Trophoblast cell (in vitro differentiated cells and primary cell): ENCODE measurements around the gene ELN.
A peak's percentile ranks its signal among the peaks of the same experiment; 100 is the strongest.

Experiments used
- DNase-seq, 2 donors: peaks; one replicate each; pipeline ENCODE4 v3.0.0-alpha.2; 2016
- H2AFZ ChIP-seq: 2 replicates; pipeline ENCODE4 v1.6.1; 2013; ENCODE audit warnings: low read length, moderate library complexity, mild to moderate bottlenecking; ENCODE audit not compliant: insufficient read depth, poor library complexity
- H2AK5ac ChIP-seq: 2 replicates; pipeline ENCODE4 v1.6.1; 2013; ENCODE audit warnings: mild to moderate bottlenecking, low read length
- H2BK120ac ChIP-seq: 2 replicates; pipeline ENCODE4 v1.6.1; 2013; ENCODE audit warnings: low read length, mild to moderate bottlenecking, moderate library complexity; ENCODE audit not compliant: insufficient read depth, poor library complexity
- H2BK12ac ChIP-seq: 2 replicates; pipeline ENCODE4 v1.6.1; 2013; ENCODE audit warnings: mild to moderate bottlenecking, low read length, moderate library complexity
- H2BK5ac ChIP-seq: 2 replicates; pipeline ENCODE4 v1.6.1; 2013; ENCODE audit warnings: low read length, low read depth, moderate library complexity, mild to moderate bottlenecking; ENCODE audit not compliant: poor library complexity
- H3K14ac ChIP-seq: 2 replicates; pipeline ENCODE4 v1.6.1; 2013; ENCODE audit warnings: mild to moderate bottlenecking, low read length
- H3K18ac ChIP-seq: 2 replicates; pipeline ENCODE4 v1.6.1; 2013; ENCODE audit warnings: mild to moderate bottlenecking, low read length
- H3K23ac ChIP-seq: 2 replicates; pipeline ENCODE4 v1.6.1; 2013; ENCODE audit warnings: low read length
- H3K27ac ChIP-seq: 2 replicates; pipeline ENCODE4 v1.5.1; 2013; ENCODE audit warnings: low read depth, mild to moderate bottlenecking, inconsistent platforms, low read length, moderate library complexity
- H3K27me3 ChIP-seq: 2 replicates; pipeline ENCODE4 v1.6.1; 2013; ENCODE audit warnings: inconsistent platforms, mild to moderate bottlenecking, low read length, moderate library complexity; ENCODE audit not compliant: insufficient read depth
- H3K36me3 ChIP-seq, 2 experiments: 1 replicate in 1 of 2; 2 replicates in 1 of 2; pipeline ENCODE4 v1.6.1; 2013; ENCODE audit warnings: low read length in 2 of 2, mild to moderate bottlenecking in 2 of 2, moderate library complexity in 1 of 2; ENCODE audit not compliant: insufficient read depth in 2 of 2, control insufficient read depth in 1 of 2
- H3K4ac ChIP-seq: 2 replicates; pipeline ENCODE4 v1.6.1; 2013; ENCODE audit warnings: low read depth, mild to moderate bottlenecking, low read length, moderate library complexity
- H3K4me1 ChIP-seq, 2 experiments: 1 replicate in 1 of 2; 2 replicates in 1 of 2; pipeline ENCODE4 v1.6.1; 2013; ENCODE audit warnings: low read length in 2 of 2, mild to moderate bottlenecking in 2 of 2, moderate library complexity in 1 of 2; ENCODE audit not compliant: insufficient read depth in 2 of 2, control insufficient read depth in 1 of 2
- H3K4me2 ChIP-seq: 2 replicates; pipeline ENCODE4 v1.6.1; 2013; ENCODE audit warnings: inconsistent platforms, mild to moderate bottlenecking, low read length, moderate library complexity
- H3K4me3 ChIP-seq: 2 replicates; pipeline ENCODE4 v1.5.1; 2013; ENCODE audit warnings: mild to moderate bottlenecking, low read depth, low read length, inconsistent platforms
- H3K79me1 ChIP-seq: one replicate; pipeline ENCODE4 v1.6.1; 2013; ENCODE audit warnings: low read length
- H3K79me2 ChIP-seq: 2 replicates; pipeline ENCODE4 v1.6.1; 2013; ENCODE audit warnings: low read length, mild to moderate bottlenecking; ENCODE audit not compliant: control insufficient read depth, insufficient read depth, poor library complexity
- H3K9ac ChIP-seq: 2 replicates; pipeline ENCODE4 v1.6.1; 2013; ENCODE audit warnings: mild to moderate bottlenecking, low read length
- H3K9me3 ChIP-seq: 2 replicates; pipeline ENCODE4 v1.6.1; 2013; ENCODE audit warnings: low read depth, mild to moderate bottlenecking, control low read depth, inconsistent platforms, low read length; ENCODE audit not compliant: insufficient read depth
- H4K12ac ChIP-seq: 2 replicates; pipeline ENCODE4 v1.6.1; 2013; ENCODE audit warnings: low read depth, mild to moderate bottlenecking, low read length, moderate library complexity
- H4K8ac ChIP-seq: 2 replicates; pipeline ENCODE4 v1.6.1; 2013; ENCODE audit warnings: low read depth, mild to moderate bottlenecking, low read length, moderate library complexity
- H4K91ac ChIP-seq: one replicate; pipeline ENCODE4 v1.6.1; 2013; ENCODE audit warnings: low read depth, mild to moderate bottlenecking, low read length, moderate library complexity
- WGBS: extraction: QIAGEN DNeasy Blood & Tissue Kit; methylation state at CpG from one replicate; pipeline ENCODE4 v1.1.7; 2013; ENCODE audit warnings: missing lambda C conversion rate; ENCODE audit not compliant: insufficient read length, insufficient coverage; ENCODE audit errors: extremely low coverage; 5-methylcytosine and 5-hydroxymethylcytosine counted together

Gene ELN

GRCh38 chr7:74023092-74023536 is 4.9 kb upstream of the ELN start:
- no peak overlapping the region for H3K14ac ChIP-seq
- H2BK12ac ChIP-seq, result no peak overlapping the region
- H4K91ac ChIP-seq, result no peak overlapping the region
- H4K8ac ChIP-seq, result no peak overlapping the region
- H3K79me1 ChIP-seq, result peaks cover 2% of the 10 kb centered on the region
- no peak overlapping the region for H2BK5ac ChIP-seq
- H3K79me2 ChIP-seq, result no peaks in the 10 kb centered on the region
- peaks cover 1% of the 10 kb centered on the region for H3K27me3 ChIP-seq
- H3K4me1 ChIP-seq, result peaks cover 20 to 21% of the 10 kb centered on the region in 2 experiments
- DNase-seq, result peak; percentile 66 to 71
- no peak overlapping the region for H3K23ac ChIP-seq
- H3K36me3 ChIP-seq, result no peaks in the 10 kb centered on the region
- H3K9ac ChIP-seq, result no peak overlapping the region
- no CpG with 5 or more reads among the region's 12 CpGs for WGBS
- H3K18ac ChIP-seq, result no peak overlapping the region
- no peak overlapping the region for H3K4ac ChIP-seq
- no peak overlapping the region for H2BK120ac ChIP-seq
- H4K12ac ChIP-seq, result no peak overlapping the region
- H3K27ac ChIP-seq, result no peak overlapping the region
- H3K4me3 ChIP-seq, result no peak overlapping the region
- peak overlapping the region; percentile 5 for H2AFZ ChIP-seq
- peak overlapping the region; percentile 21 for H3K4me2 ChIP-seq
- H2AK5ac ChIP-seq, result no peak overlapping the region
- H3K9me3 ChIP-seq, result no peaks in the 10 kb centered on the region

- Histone ChIP-seq H4K8ac (no peak overlapping the region), H3K79me1 (peaks cover 2% of the 10 kb centered on the region), H2AFZ (no peak overlapping the region), H2BK5ac (no peak overlapping the region), H3K9me3 (no peaks in the 10 kb centered on the region), H3K4me3 (no peak overlapping the region), H2BK12ac (peak overlapping the region; percentile 44), H2BK120ac (no peak overlapping the region), H3K9ac (no peak overlapping the region), H3K4me1 (peaks cover 20 to 21% of the 10 kb centered on the region in 2 experiments), H2AK5ac (peak overlapping the region; percentile 60), H4K91ac (peak overlapping the region; percentile 39), H3K79me2 (no peaks in the 10 kb centered on the region), H3K36me3 (no peaks in the 10 kb centered on the region), H3K18ac (peak overlapping the region; percentile 51), H3K14ac (no peak overlapping the region), H3K4me2 (no peak overlapping the region), H3K27me3 (peaks cover 1% of the 10 kb centered on the region), H3K27ac (no peak overlapping the region), H3K23ac (no peak overlapping the region), H3K4ac (no peak overlapping the region), H4K12ac (no peak overlapping the region)
- WGBS, result no CpG with 5 or more reads among the region's 11 CpGs
- DNase-seq, result no peak
Observed at GRCh38 chr7:74023786-74024185, 4.2 kb upstream of the ELN start.

GRCh38 chr7:74025146-74025545 is 2.8 kb upstream of the ELN start:
- H3K27ac ChIP-seq, result no peak overlapping the region
- WGBS, result no CpG with 5 or more reads among the region's 8 CpGs

GRCh38 chr7:74025730-74026129 is 2.2 kb upstream of the ELN start:
- H3K79me1 ChIP-seq, result peaks cover 2% of the 10 kb centered on the region
- H3K9me3 ChIP-seq, result no peaks in the 10 kb centered on the region
- no peak for DNase-seq
- H2BK120ac ChIP-seq, result no peak overlapping the region
- no peak overlapping the region for H3K14ac ChIP-seq
- no peak overlapping the region for H3K4ac ChIP-seq
- no peak overlapping the region for H4K8ac ChIP-seq
- H4K91ac ChIP-seq, result no peak overlapping the region
- H2BK12ac ChIP-seq, result no peak overlapping the region
- H3K27ac ChIP-seq, result no peak overlapping the region
- no peak overlapping the region for H4K12ac ChIP-seq
- H3K4me2 ChIP-seq, result no peak overlapping the region
- H3K18ac ChIP-seq, result no peak overlapping the region
- no peak overlapping the region for H3K23ac ChIP-seq
- H3K79me2 ChIP-seq, result no peaks in the 10 kb centered on the region
- H3K9ac ChIP-seq, result no peak overlapping the region
- H2BK5ac ChIP-seq, result no peak overlapping the region
- no peak overlapping the region for H2AFZ ChIP-seq
- H3K4me1 ChIP-seq, result peaks cover 24 to 25% of the 10 kb centered on the region in 2 experiments
- peaks cover 1% of the 10 kb centered on the region for H3K27me3 ChIP-seq
- H2AK5ac ChIP-seq, result no peak overlapping the region
- no CpG with 5 or more reads among the region's 8 CpGs for WGBS
- no peaks in the 10 kb centered on the region for H3K36me3 ChIP-seq
- no peak overlapping the region for H3K4me3 ChIP-seq

More at GRCh38 chr7:74025146-74025545, 2.8 kb upstream of the ELN start:
- peaks cover 24% of the 10 kb centered on the region in 2 experiments for H3K4me1 ChIP-seq
- H3K9ac ChIP-seq, result no peak overlapping the region
- H4K12ac ChIP-seq, result no peak overlapping the region
- H3K4me3 ChIP-seq, result no peak overlapping the region
- H3K4me2 ChIP-seq, result no peak overlapping the region
- H4K8ac ChIP-seq, result no peak overlapping the region
- H2BK12ac ChIP-seq, result no peak overlapping the region
- DNase-seq, result no peak
- H3K27me3 ChIP-seq, result peaks cover 1% of the 10 kb centered on the region
- no peaks in the 10 kb centered on the region for H3K9me3 ChIP-seq
- no peak overlapping the region for H3K14ac ChIP-seq
- H3K18ac ChIP-seq, result no peak overlapping the region
- H2AK5ac ChIP-seq, result no peak overlapping the region
- no peak overlapping the region for H3K23ac ChIP-seq
- no peak overlapping the region for H3K4ac ChIP-seq
- no peak overlapping the region for H2BK5ac ChIP-seq
- no peak overlapping the region for H2AFZ ChIP-seq
- no peak overlapping the region for H2BK120ac ChIP-seq
- no peak overlapping the region for H4K91ac ChIP-seq
- H3K79me2 ChIP-seq, result no peaks in the 10 kb centered on the region
- no peaks in the 10 kb centered on the region for H3K36me3 ChIP-seq
- peaks cover 2% of the 10 kb centered on the region for H3K79me1 ChIP-seq
